Uterus (tissue), 2 donors: ENCODE measurements around the gene ADGRE1.

Experiments
- POLR2A ChIP-seq, 2 donors: fragments of 450-650 bp; IDR thresholded peaks; one replicate each; pipeline ENCODE4 v1.6.1; 2016; ENCODE audit warnings: antibody characterized with exemption in 2 of 2, mild to moderate bottlenecking in 1 of 2, moderate library complexity in 1 of 2
- TF ChIP-seq, protein P1 (sequence below), 4 experiments: fragments of 200-600 bp in 2 of 4; fragments of 450-650 bp in 2 of 4; sonication (generic) in 2 of 4; IDR thresholded peaks; one replicate each; pipeline ENCODE4 v1.5.1; 2016 to 2019; ENCODE audit warnings: antibody characterized with exemption in 4 of 4, mild to moderate bottlenecking in 2 of 4, moderate library complexity in 1 of 4

DNA sequence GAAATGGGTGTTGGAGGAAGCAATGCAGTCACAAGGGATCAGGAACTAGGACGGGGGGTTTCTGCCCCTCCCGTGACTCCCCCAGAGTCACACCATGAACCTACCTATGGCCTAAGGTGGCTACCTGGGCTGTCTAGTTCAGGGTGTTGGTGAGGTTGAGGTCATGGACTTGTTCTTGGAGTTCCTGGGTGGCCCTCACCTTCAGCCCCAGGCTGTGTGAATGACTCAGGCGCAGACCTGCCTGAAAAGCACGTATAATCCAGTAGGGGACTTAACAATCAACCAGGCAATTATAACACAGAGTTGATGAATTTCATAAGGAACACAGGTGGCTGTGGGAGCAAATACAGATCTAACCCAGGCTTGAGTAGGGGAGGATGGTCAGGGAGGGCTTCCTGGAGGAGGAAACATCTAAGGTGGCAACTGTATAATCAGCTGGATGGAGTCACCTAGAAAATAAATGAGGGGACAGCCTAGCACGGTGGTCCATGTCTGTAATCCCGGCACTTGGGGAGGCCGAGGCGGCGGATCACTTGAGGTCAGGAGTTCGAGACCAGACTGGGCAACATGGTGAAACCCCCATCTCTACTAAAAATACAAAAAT lies 25.6 kb upstream of the ADGRE1 start:
- TF ChIP-seq, protein P1, sequence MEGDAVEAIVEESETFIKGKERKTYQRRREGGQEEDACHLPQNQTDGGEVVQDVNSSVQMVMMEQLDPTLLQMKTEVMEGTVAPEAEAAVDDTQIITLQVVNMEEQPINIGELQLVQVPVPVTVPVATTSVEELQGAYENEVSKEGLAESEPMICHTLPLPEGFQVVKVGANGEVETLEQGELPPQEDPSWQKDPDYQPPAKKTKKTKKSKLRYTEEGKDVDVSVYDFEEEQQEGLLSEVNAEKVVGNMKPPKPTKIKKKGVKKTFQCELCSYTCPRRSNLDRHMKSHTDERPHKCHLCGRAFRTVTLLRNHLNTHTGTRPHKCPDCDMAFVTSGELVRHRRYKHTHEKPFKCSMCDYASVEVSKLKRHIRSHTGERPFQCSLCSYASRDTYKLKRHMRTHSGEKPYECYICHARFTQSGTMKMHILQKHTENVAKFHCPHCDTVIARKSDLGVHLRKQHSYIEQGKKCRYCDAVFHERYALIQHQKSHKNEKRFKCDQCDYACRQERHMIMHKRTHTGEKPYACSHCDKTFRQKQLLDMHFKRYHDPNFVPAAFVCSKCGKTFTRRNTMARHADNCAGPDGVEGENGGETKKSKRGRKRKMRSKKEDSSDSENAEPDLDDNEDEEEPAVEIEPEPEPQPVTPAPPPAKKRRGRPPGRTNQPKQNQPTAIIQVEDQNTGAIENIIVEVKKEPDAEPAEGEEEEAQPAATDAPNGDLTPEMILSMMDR (IDR thresholded peaks at IDR 0.05): no peak
- TF ChIP-seq POLR2A (IDR thresholded peaks at IDR 0.05): no peak
